ENCODE results near the gene ZDHHC4. TPM values are rescaled to one million over a fixed set of nuclear protein-coding genes. Genes with fewer than 3 reads are reported as not detected.
A peak's percentile ranks its signal among the peaks of the same experiment; 100 is the strongest.

The ZDHHC4 gene
- total RNA-seq, 4 donors from 2014 or later = 6.4 to 53.8 (median 26.1) TPM

DNA sequence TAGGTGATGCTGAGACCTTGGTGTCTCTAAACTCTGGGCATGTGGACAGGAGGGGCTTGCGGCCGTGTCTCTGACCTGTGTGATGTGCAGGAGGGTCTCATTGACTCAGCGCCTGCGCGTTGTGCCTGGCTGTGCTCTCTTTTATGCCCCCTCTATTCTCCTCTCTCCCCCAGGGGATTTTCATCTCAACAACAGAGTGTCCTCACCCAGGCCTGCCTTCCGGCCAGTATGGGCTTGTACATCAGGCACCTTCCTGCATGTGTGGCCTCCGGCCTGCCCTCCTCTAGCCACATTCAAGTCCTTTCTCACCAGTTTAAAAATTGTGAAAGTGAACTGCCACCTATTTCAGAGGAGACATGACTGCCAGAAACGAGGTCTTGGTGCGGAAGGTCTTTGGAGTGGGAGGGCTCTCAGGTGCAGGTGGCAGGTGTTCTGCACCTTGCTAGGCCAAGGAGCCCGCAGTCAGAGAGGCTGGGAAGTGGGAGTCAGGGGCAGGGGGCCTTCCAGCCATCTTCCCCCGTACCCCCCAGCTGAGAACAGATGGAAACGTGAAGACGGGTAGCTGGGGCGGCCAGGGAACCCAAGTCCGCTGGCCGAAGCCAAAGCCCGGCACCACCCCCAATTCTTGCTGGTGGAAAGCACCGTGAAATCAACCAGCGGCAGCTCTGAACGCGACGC lies 12.0 kb downstream of the ZDHHC4 start:
- Histone ChIP-seq H3K36me3 (peaks cover 0 to 24% (median 3%) of the 10 kb centered on the region in 4 donors), H3K4me3 (peak overlapping the region in 3 of 4 donors; percentile 72 to 84 (median 73)), H3K27me3 (no peaks in the 10 kb centered on the region), H3K4me1 (peaks cover 7 to 16% (median 12%) of the 10 kb centered on the region in 4 donors), H3K9me3 (no peaks in the 10 kb centered on the region), H3K27ac (peak overlapping the region; percentile 33 to 95 (median 91))
- TF ChIP-seq POLR2A (IDR thresholded peaks at IDR 0.05) (no peak), EP300 (IDR thresholded peaks at IDR 0.05; ENCODE audit: low read depth) (no peak), POLR2AphosphoS5 (IDR thresholded peaks at IDR 0.05) (no peak)
- TF ChIP-seq, protein P1, sequence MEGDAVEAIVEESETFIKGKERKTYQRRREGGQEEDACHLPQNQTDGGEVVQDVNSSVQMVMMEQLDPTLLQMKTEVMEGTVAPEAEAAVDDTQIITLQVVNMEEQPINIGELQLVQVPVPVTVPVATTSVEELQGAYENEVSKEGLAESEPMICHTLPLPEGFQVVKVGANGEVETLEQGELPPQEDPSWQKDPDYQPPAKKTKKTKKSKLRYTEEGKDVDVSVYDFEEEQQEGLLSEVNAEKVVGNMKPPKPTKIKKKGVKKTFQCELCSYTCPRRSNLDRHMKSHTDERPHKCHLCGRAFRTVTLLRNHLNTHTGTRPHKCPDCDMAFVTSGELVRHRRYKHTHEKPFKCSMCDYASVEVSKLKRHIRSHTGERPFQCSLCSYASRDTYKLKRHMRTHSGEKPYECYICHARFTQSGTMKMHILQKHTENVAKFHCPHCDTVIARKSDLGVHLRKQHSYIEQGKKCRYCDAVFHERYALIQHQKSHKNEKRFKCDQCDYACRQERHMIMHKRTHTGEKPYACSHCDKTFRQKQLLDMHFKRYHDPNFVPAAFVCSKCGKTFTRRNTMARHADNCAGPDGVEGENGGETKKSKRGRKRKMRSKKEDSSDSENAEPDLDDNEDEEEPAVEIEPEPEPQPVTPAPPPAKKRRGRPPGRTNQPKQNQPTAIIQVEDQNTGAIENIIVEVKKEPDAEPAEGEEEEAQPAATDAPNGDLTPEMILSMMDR (IDR thresholded peaks at IDR 0.05) = no peak
- in situ Hi-C loops (cut with MboI; ENCODE audit: low pct_ligation_motif_present in 1 of 4, low pct_unique_long_range_greater_than_20kb in 1 of 4, low sequenced_read_pairs in 3 of 4) = no loop called here
- intact Hi-C loops (cut with DNase I; ENCODE audit: low total_unique reads) = no loop called here
- no peak for DNase-seq
- WGBS, 2 donors (ENCODE audit: low coverage in 1 of 2) = 52 to 100% methylated on average over 3 to 19 of the region's 22 CpGs

DNA sequence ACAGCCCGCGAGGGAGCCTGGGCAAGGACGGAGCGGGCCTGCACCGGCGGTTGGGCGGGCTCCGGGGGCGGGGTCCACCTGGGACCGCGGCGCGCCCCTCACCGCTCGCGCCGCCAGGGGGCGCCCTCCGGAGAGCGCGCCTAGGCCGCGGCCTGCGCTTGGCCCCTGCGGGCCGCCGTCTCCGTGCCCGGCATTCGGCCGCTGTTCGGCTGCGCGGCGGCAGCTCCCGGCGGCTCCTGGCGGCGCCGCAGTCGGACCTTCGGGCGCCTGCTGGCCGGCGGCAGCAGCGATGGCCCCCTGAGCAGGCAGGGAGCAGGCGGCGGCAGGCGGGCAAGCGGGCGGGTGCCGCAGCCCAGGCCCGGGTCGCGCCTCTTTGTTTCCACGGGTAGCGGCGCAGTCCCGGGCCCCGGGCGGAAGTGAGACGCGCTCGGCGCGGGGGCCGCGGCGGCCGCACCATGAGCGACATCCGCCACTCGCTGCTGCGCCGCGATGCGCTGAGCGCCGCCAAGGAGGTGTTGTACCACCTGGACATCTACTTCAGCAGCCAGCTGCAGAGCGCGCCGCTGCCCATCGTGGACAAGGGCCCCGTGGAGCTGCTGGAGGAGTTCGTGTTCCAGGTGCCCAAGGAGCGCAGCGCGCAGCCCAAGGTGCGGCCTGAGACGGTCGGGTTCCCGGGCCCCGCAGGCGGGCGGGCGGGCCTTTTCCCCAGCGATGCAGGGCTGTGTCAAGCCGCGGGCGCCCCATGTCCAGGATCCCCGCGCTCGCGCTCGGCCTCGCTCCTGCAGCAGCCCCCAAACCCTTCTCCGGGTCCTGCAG lies 12.8 kb downstream of the ZDHHC4 start, which contains the start of gene INTS15:
Gene INTS15, plus strand, starts transcription at position 193 of the 816 bp plus-strand sequence. Its CDS starts 263 bp downstream, at position 456.
- DNase-seq = peak; percentile 84
- Histone ChIP-seq H3K9me3 (no peaks in the 10 kb centered on the region), H3K27me3 (no peaks in the 10 kb centered on the region), H3K4me1 (peaks cover 7 to 16% (median 12%) of the 10 kb centered on the region in 4 donors), H3K36me3 (peaks cover 0 to 31% (median 6%) of the 10 kb centered on the region in 4 donors), H3K27ac (peak within 1 kb of the TSS; percentile 90 to 95 (median 92)), H3K4me3 (peak within 1 kb of the TSS; percentile 72 to 87 (median 78))
- 1% methylated on average over 33 of the region's 107 CpGs; no CpG with 5 or more reads in 1 of the 2 donors for WGBS, 2 donors (ENCODE audit: low coverage in 1 of 2)
- TF ChIP-seq POLR2AphosphoS5 (IDR thresholded peaks at IDR 0.05) (peak in 2 of 3 donors; percentile 67 to 75), EP300 (IDR thresholded peaks at IDR 0.05; ENCODE audit: low read depth) (no peak), POLR2A (IDR thresholded peaks at IDR 0.05) (no peak)
- TF ChIP-seq, protein P1 (IDR thresholded peaks at IDR 0.05) = peak in 4 of 5 experiments; percentile 26 to 81 (median 66)
- intact Hi-C loops (cut with DNase I; ENCODE audit: low total_unique reads) (no loop called here), in situ Hi-C loops (cut with MboI; ENCODE audit: low pct_ligation_motif_present in 1 of 4, low pct_unique_long_range_greater_than_20kb in 1 of 4, low sequenced_read_pairs in 3 of 4) (no loop called here)

DNA sequence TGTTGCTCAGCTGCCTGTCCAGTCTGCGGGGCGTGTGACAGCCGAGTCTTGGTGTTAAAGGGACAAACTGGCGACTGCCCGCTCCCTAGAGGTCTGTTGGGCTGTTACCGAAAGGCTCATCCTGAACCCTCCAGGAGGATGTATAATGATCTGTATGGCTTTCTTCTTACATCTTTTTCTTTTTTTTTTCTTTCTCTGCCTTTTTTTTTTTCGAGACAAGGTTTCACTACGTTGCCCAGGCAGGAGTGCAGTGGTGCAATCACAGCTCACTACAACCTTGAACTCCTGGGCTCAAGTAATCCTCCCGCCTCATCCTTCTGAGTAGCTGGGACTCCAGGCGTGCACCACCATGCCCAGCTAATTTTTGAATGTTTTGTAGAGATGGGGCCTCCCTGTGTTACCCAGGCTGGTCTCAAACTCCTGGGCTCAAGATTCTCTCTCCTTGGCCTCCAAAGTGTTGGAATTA lies 13.4 kb downstream of the ZDHHC4 start:
- WGBS, 2 donors (ENCODE audit: low coverage in 1 of 2) = 5 to 6% methylated on average over 4 to 10 of the region's 10 CpGs
- H3K4me3 ChIP-seq = peak overlapping the region; percentile 72 to 87 (median 78)
- H3K27me3 ChIP-seq = no peaks in the 10 kb centered on the region
- H3K36me3 ChIP-seq = peaks cover 0 to 37% (median 10%) of the 10 kb centered on the region in 4 donors
- H3K4me1 ChIP-seq = peaks cover 7 to 16% (median 12%) of the 10 kb centered on the region in 4 donors
- in situ Hi-C loops (cut with MboI; ENCODE audit: low pct_ligation_motif_present in 1 of 4, low pct_unique_long_range_greater_than_20kb in 1 of 4, low sequenced_read_pairs in 3 of 4) = no loop called here
- H3K27ac ChIP-seq = peak overlapping the region; percentile 90 to 95 (median 92)
- no peak for DNase-seq
- no peaks in the 10 kb centered on the region for H3K9me3 ChIP-seq
- no peak for TF ChIP-seq POLR2A (IDR thresholded peaks at IDR 0.05)
- TF ChIP-seq, protein P1 (IDR thresholded peaks at IDR 0.05) = no peak
- TF ChIP-seq EP300 (IDR thresholded peaks at IDR 0.05; ENCODE audit: low read depth) = no peak
- no peak for TF ChIP-seq POLR2AphosphoS5 (IDR thresholded peaks at IDR 0.05)
- intact Hi-C loops (cut with DNase I; ENCODE audit: low total_unique reads) = no loop called here

DNA sequence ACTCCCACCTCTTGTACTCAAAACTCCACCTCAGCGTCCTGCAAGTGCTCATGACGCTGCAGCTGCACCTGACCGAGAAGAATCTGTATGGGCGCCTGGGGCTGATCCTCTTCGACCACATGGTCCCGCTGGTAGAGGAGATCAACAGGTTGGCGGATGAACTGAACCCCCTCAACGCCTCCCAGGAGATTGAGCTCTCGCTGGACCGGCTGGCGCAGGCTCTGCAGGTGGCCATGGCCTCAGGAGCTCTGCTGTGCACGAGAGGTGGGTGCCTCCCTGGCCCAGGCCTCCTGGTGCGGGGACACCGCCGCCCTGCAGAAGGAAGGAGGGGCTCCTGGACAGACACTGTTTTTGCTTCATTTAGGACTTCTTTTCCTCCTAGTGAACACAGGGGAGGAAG lies 22.8 kb downstream of the ZDHHC4 start:
- Histone ChIP-seq H3K36me3 (peaks cover 0 to 50% (median 22%) of the 10 kb centered on the region in 4 donors), H3K4me1 (no peaks in the 10 kb centered on the region), H3K27ac (no peak overlapping the region), H3K9me3 (no peaks in the 10 kb centered on the region), H3K4me3 (no peak overlapping the region), H3K27me3 (no peaks in the 10 kb centered on the region)
- intact Hi-C loops (cut with DNase I; ENCODE audit: low total_unique reads) (no loop called here), in situ Hi-C loops (cut with MboI; ENCODE audit: low pct_ligation_motif_present in 1 of 4, low pct_unique_long_range_greater_than_20kb in 1 of 4, low sequenced_read_pairs in 3 of 4) (no loop called here)
- WGBS, 2 donors (ENCODE audit: low coverage in 1 of 2) = 92% methylated on average over 15 of the region's 15 CpGs; no CpG with 5 or more reads in 1 of the 2 donors
- TF ChIP-seq POLR2AphosphoS5 (IDR thresholded peaks at IDR 0.05) = no peak
- TF ChIP-seq, protein P1 (IDR thresholded peaks at IDR 0.05) = no peak
- no peak for DNase-seq

Data from transverse colon (tissue), 4 donors.